T-helper 22 cell (primary cell): ENCODE measurements around the gene ARL6IP6.
"Not testable (repeated sequence)": the region's sequence is repeated elsewhere in the genome, so short reads cannot be mapped to it uniquely, and the experiment has no call there.

Experiments used
- DNase-seq: peaks from one replicate; pipeline ENCODE4 v3.0.0-alpha.2; 2020; ENCODE audit warnings: low read depth

Gene ARL6IP6

DNA sequence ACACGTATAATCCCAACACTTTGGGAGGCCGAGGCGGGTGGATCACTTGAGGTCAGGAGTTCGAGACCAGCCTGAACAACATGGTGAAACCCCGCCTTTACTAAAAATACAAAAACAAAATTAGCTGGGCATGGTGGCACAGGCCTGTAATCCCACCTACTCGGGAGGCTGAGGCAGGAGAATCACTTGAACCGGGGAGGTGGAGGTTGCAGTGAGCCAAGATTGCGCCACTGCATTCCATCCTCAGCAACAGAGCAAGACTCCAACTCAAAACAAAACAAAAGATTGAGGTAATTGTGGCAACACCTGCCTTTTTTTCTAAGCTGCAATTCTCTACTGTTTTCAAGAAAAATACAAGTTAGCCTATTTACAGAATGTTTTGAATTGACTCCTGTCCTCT is 4.2 kb downstream of the ARL6IP6 start:
- DNase-seq = not testable (repeated sequence)

- DNase-seq = no peak
Measured at GRCh38 chr2:152723918-152724317, 5.5 kb downstream of the ARL6IP6 start.

- no peak for DNase-seq
Measured at GRCh38 chr2:152729844-152730243, 11.4 kb downstream of the ARL6IP6 start.

DNA sequence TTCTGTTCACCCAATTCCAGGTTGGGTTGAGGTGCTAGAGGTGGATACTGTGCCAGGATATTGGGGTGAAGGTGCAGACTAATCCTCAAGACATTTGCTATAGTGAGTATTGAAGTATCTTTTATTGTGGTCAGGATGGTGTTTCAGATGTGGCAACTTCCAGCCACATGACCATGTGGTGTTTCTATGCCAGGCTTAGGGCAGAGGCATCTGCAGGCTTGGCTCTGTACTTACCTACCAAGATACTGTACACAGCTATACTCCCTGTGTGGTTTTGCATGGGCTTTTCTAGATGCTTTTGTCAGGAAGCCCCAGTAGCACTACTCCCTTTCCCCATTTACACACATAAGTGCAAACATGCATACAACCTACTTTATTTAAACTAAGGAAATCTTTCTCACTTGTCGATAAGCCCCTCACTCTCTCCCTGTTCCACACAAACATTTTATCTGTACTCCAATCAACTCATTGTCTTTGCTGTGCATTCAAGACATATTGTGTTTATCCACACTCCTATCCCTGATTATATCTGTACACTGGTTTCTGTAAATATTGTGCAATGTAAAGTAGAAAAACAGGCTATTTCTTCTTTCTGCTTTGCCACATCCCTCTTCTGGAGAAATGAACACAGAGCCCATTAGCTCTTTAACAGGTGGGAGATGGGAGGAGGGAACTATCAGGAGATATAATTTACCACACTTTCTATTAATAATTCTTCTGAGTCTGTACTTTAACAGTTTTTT is 12.3 kb downstream of the ARL6IP6 start:
- peak; percentile 49 for DNase-seq

- DNase-seq = not testable (repeated sequence)
Measured at GRCh38 chr2:152737509-152737908, 19.1 kb downstream of the ARL6IP6 start.

DNA sequence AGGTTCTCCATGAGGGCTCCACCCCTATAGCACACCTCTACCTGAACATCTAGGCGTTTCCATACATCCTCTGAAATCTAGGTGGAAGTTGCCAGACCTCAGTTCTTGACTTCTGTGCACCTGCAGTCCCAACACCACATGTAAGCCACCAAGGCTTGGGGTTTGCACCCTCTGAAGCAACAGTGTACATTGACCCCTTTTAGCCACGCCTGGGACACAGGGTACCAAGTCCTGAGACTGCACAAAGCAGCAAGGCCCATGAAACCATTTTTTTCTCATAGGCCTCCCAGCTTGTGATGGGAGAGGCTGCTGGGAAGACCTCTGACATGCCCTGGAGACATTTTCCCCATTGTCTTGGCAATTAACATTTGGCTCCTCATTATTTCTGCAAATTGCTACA is 20.0 kb downstream of the ARL6IP6 start:
- DNase-seq = no peak

GRCh38 chr2:152739705-152740104 is 21.3 kb downstream of the ARL6IP6 start:
- not testable (repeated sequence) for DNase-seq

GRCh38 chr2:152740743-152741328 is 22.4 kb downstream of the ARL6IP6 start:
- DNase-seq = no peak

DNA sequence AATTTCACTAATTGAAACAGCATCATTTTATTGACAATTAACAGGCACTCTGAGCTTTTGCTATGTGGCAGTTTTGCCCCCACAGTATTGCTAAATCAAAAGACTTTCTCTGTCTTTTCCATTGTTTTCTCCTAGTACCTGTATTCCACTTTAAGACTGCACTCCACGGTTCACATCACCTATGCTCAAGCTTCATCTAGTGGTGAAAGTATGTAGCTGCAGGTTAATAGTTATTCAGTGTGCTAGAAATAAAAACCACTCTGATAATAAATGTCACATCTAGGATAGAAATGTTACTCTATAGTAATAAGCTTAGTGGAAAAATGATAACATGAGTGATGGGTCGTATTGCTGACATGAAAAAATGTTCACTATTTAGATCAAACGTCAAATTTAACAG is 24.6 kb downstream of the ARL6IP6 start:
- no peak for DNase-seq

GRCh38 chr2:152747751-152748150 is 29.3 kb downstream of the ARL6IP6 start:
- DNase-seq = not testable (repeated sequence)

GRCh38 chr2:152755029-152755428 is 36.6 kb downstream of the ARL6IP6 start:
- DNase-seq = no peak

DNA sequence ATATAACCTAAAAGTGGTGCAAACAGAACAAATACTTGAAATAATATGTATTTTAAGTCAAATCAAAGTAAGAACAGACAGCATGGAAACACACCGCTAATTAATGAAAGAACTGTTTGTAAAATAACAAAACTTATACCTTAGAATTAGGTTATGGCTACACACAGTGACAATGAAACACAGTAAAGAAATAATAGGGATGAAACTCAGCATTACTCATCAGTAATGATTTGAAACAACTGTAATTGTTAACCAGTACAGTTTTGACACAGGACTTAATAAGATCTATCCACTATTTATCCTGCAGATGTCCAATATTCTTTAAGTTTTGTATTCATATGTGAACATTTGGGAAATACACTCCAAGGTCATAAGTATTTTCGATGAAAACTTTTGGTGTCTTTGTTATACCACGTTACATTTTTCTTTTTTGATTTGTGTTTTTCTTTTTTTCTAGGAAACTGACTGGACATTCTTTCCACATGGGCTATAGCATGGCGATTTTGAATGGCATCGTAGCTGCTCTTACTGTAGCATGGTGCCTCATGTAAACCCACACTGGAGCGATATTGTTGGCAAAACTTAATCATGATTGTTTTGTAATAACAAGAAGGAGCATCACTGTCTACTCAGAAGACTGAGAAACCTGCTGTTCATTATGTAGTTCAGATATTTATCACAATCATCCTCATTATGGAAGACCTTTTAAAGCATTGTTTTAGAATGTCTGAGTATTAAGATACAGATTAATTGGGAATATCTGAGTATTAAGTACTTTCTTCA is 41.1 kb downstream of the ARL6IP6 start:
- DNase-seq = no peak

DNA sequence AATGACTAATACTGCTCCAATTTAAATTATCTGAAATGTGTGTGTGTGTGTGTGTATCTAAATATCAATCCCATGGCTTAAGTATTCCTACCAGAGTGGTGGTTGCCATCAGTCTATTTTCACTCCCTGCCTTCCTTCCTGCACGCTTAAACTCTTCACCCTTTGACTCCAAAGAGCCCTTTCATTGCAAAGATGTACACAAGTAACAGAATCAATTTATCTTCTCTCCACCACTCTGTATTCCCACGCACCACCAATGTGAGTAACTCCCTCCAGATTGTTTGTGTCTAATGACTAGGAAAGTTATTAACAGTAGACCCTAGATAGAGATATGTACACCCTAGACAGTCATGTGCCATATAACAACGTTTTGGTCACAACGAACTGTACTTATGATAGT is 42.8 kb downstream of the ARL6IP6 start:
- DNase-seq = no peak

- DNase-seq = no peak
Measured at GRCh38 chr2:152762202-152762601, 43.8 kb downstream of the ARL6IP6 start.

- not testable (repeated sequence) for DNase-seq
Measured at GRCh38 chr2:152763208-152763607, 44.8 kb downstream of the ARL6IP6 start.

DNA sequence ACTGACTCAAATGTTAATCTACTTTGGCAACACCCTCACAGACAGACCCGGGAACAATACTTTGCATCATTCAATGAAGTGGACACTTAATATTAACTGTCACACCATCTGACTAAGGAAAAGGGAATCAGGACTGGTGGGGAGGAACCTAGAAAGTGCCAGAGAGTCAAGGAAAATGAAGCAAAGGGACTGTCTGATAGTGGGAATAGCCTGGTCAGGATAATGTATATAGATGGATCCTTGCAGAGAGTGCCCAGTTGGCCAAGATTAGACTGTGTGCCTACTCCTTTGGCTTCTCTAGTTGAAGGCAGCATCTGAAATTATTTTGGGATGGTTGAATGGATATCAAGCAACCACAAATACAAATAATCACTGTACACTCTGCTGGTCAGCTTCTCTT is 45.2 kb downstream of the ARL6IP6 start:
- no peak for DNase-seq

- DNase-seq = no peak
Measured at GRCh38 chr2:152766928-152767327, 48.5 kb downstream of the ARL6IP6 start.

GRCh38 chr2:152781175-152781574 is 62.8 kb downstream of the ARL6IP6 start:
- no peak for DNase-seq

- DNase-seq = no peak
Measured at GRCh38 chr2:152782171-152782570, 63.8 kb downstream of the ARL6IP6 start.

DNA sequence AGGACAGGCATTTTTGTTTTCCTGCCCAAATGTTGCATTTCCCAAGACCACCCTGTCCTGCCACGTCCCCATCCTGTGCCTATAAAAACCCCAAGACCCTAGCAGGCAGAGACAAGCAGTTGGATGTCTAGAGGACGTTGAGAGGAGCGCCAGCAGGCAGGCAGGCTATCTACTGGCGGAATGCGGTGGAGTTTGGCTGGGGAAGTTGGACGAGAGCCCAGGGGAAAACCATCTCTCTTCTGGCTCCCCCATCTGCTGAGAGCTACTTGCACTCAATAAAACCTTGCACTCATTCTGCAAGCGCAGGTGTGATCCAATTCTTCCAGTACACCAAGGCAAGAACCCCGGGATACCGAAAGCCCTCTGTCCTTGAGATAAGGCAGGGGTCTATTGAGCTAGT is 72.5 kb downstream of the ARL6IP6 start:
- no peak for DNase-seq

DNA sequence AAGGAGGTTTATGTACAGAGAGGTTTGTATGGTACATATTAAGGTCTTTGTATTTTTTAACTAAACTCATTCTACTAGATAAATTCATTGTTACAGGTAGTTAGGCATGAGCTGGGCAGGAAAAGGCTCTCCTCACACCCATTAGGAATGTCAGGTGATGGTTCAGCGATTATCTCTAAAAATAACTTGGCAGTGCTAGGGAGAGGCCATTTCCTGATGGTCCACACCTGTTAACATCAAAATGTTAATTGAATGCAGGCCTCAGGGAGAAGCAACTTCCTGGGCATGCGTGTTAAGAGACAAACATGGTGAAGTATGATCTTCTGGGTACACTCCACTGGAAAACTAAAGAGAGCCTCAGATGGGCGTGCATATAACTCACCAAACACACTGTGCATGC is 73.6 kb downstream of the ARL6IP6 start:
- DNase-seq = no peak

DNA sequence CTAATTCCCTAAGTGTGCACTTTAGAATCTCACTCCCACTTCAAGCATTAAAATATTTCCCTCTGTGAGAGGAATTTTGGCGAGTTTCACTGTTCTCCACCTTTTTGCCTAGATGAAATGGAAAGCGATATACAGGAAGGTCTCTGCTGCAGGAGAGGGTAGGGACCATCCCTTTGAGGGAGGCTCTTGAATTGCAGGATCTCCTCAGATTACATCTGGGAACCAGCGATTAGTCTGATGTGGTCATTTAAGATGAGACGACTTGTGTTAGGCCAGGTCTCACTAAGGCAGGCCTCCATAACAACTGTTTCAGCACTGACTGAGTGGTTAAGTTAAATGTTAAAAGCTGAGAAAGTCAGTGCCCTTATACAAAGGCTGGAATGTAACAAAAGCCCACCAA is 74.6 kb downstream of the ARL6IP6 start:
- no peak for DNase-seq

DNA sequence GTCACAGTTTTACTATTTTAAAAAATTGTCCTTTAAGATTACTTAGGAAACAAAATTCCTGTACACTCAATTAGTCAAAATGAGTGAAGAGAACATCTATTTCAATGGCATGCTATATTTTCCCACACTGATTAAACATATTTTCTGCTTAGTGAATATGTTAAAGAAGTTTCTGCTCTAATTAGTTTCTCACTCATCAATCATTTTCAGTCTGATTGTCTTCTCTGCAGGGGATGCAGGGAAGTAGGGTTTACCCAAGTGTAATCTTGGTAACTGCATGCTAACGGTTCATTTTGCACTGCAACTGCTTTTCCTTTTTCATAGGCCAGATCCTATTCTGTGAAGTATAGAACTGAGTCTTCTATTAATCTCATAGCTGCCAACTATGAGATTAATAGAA is 78.5 kb downstream of the ARL6IP6 start:
- DNase-seq = no peak
